Measurements from ENCODE around the gene ADGRD1. TPM values are rescaled to one million over a fixed set of nuclear protein-coding genes. Genes with fewer than 3 reads are reported as not detected.

ADGRD1 gene
- total RNA-seq, 1 donor from 2014 or later, result 83.6 TPM

GRCh38 chr12:131101703-131102492 lies 148.2 kb downstream of the ADGRD1 start:
- intact Hi-C loops (cut with micrococcal nuclease), result no loop called here
- DNase-seq (no peak), ATAC-seq (no peak)

GRCh38 chr12:131102493-131102931 lies 148.8 kb downstream of the ADGRD1 start:
- no peak for ATAC-seq
- intact Hi-C loops (cut with micrococcal nuclease), result no loop called here
- peak; percentile 6 for DNase-seq

- DNase-seq, result peak; percentile 23
- ATAC-seq, result no peak
- intact Hi-C loops (cut with micrococcal nuclease), result no loop called here
Observed at GRCh38 chr12:131102991-131103668, 149.4 kb downstream of the ADGRD1 start.

GRCh38 chr12:131103669-131104462 lies 150.2 kb downstream of the ADGRD1 start:
- intact Hi-C loops (cut with micrococcal nuclease), result no loop called here
- ATAC-seq, result peak; percentile 30
- DNase-seq, result peak; percentile 36

GRCh38 chr12:131104463-131105350 lies 151.0 kb downstream of the ADGRD1 start:
- ATAC-seq, result peak; percentile 91
- intact Hi-C loops (cut with micrococcal nuclease), result no loop called here
- DNase-seq, result peak; percentile 94

- ATAC-seq (no peak), DNase-seq (peak; percentile 16)
- intact Hi-C loops (cut with micrococcal nuclease), result no loop called here
Observed at GRCh38 chr12:131105351-131105735, 151.6 kb downstream of the ADGRD1 start.

GRCh38 chr12:131105736-131106348 lies 152.1 kb downstream of the ADGRD1 start:
- DNase-seq (peak; percentile 17), ATAC-seq (no peak)
- intact Hi-C loops (cut with micrococcal nuclease), result no loop called here

- ATAC-seq, result no peak
- intact Hi-C loops (cut with micrococcal nuclease), result no loop called here
- no peak for DNase-seq
Observed at GRCh38 chr12:131106349-131106941, 152.7 kb downstream of the ADGRD1 start.

- DNase-seq (peak; percentile 19), ATAC-seq (no peak)
- intact Hi-C loops (cut with micrococcal nuclease), result no loop called here
Observed at GRCh38 chr12:131108177-131108955, 154.7 kb downstream of the ADGRD1 start.

GRCh38 chr12:131111446-131111845 lies 157.7 kb downstream of the ADGRD1 start:
- ATAC-seq, result no peak
- intact Hi-C loops (cut with micrococcal nuclease), result no loop called here
- DNase-seq, result no peak

GRCh38 chr12:131112021-131112420 lies 158.3 kb downstream of the ADGRD1 start:
- no peak for ATAC-seq
- intact Hi-C loops (cut with micrococcal nuclease), result no loop called here
- no peak for DNase-seq

GRCh38 chr12:131112700-131113290 lies 159.1 kb downstream of the ADGRD1 start:
- ATAC-seq (peak; percentile 19), DNase-seq (peak; percentile 28)
- intact Hi-C loops (cut with micrococcal nuclease), result no loop called here

GRCh38 chr12:131113568-131114270 lies 160.0 kb downstream of the ADGRD1 start:
- ATAC-seq (no peak), DNase-seq (no peak)
- intact Hi-C loops (cut with micrococcal nuclease), result no loop called here

GRCh38 chr12:131114271-131114670 lies 160.6 kb downstream of the ADGRD1 start:
- DNase-seq (no peak), ATAC-seq (no peak)
- intact Hi-C loops (cut with micrococcal nuclease), result no loop called here

- ATAC-seq (peak; percentile 44), DNase-seq (peak; percentile 25)
- intact Hi-C loops (cut with micrococcal nuclease), result no loop called here
Observed at GRCh38 chr12:131114942-131115584, 161.4 kb downstream of the ADGRD1 start.
